Ascending aorta (tissue), 2 donors: Measurements from ENCODE around the gene ELFN1. TPM values are rescaled to one million over a fixed set of nuclear protein-coding genes. Genes with fewer than 3 reads are reported as not detected.
"Not testable (repeated sequence)": the region's sequence is repeated elsewhere in the genome, so short reads cannot be mapped to it uniquely, and the experiment has no call there.

ENCODE experiments used
- DNase-seq, 2 donors: peaks; one replicate each; pipeline ENCODE4 v3.0.0-alpha.2; 2019; ENCODE audit warnings: low spot score in 2 of 2
- H3K27ac ChIP-seq, 2 donors: fragments of 200-600 bp; sonication (generic); one replicate each; pipeline ENCODE4 v1.5.1; 2016 to 2017; ENCODE audit warnings: mild to moderate bottlenecking in 1 of 2
- H3K27me3 ChIP-seq: fragments of 200-600 bp; sonication (generic); one replicate; pipeline ENCODE4 v1.5.1; 2017
- H3K36me3 ChIP-seq, 2 donors: fragments of 200-600 bp; sonication (generic); one replicate each; pipeline ENCODE4 v1.5.1; 2016
- H3K4me1 ChIP-seq, 2 donors: fragments of 200-600 bp; sonication (generic); one replicate each; pipeline ENCODE4 v1.5.1; 2016 to 2017; ENCODE audit warnings: mild to moderate bottlenecking in 1 of 2
- H3K4me3 ChIP-seq, 2 donors: fragments of 200-600 bp; sonication (generic); one replicate each; pipeline ENCODE4 v1.5.1; 2016 to 2017; ENCODE audit warnings: mild to moderate bottlenecking in 1 of 2
- H3K9me3 ChIP-seq, 2 donors: fragments of 200-600 bp; sonication (generic); one replicate each; pipeline ENCODE4 v1.5.1; 2016
- CTCF ChIP-seq, 3 experiments: fragments of 200-600 bp in 2 of 3; fragments of 450-650 bp in 1 of 3; sonication (generic) in 2 of 3; IDR thresholded peaks; one replicate each; pipeline ENCODE4 v1.5.1; 2016 to 2019; ENCODE audit warnings: antibody characterized with exemption in 3 of 3, mild to moderate bottlenecking in 1 of 3, moderate library complexity in 1 of 3
- intact Hi-C: fragments of 100-400 bp; cut with DNase I; formaldehyde crosslinking; loops from one replicate; pipeline ENCODE4 v1.15.1; 2023
- total RNA-seq: library from RNA; depleted of rRNA; stranded (reverse); fragments of >200 nt; gene quantifications from one replicate; pipeline ENCODE4 v1.1.0, GENCODE V29; 2016

ELFN1 gene
- total RNA-seq, 1 donor from 2014 or later, result 7.3 TPM

DNA sequence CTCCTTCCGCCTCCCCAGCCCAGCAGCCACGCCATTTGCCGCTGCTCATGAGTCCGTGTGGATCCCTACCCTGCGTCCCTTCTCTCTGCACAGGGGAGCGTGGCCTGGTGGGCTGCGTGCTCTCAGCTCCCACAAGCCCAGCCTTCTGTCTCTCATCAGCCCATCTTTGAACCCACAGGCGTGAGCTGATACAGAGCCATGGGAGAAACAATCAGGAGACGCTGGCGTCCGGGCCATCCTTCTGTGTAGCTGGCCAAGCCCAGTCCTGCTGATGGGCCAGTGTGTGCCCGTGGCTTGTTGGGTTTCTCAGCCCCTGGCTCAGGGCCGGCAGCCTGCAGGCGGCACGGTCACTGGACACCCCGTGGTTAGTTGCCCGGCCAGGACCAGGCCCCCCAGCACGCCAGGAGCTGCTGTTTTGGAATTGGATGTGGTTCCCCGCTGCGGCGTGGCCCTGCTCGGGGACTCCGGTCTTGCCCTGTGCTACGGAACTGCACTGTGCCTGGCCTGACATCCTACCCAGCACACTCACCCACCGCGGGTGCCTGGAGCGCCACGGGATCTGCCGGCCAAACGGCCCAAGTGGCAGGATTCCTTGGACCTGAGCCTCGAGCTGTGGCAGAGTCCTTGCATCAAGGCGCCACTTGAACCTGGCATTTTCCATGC, 88.9 kb downstream of the ELFN1 start:
- TF ChIP-seq CTCF (IDR thresholded peaks at IDR 0.05), result no peak
- H3K4me1 ChIP-seq, result no peaks in the 10 kb centered on the region
- no peak overlapping the region for H3K27ac ChIP-seq
- DNase-seq, result no peak
- H3K27me3 ChIP-seq, result no peaks in the 10 kb centered on the region
- H3K4me3 ChIP-seq, result no peak overlapping the region
- H3K36me3 ChIP-seq, result no peaks in the 10 kb centered on the region
- intact Hi-C loops, result no loop called here
- peaks cover 0 to 8% of the 10 kb centered on the region in 2 donors for H3K9me3 ChIP-seq

GRCh38 chr7:1761097-1761496, 91.0 kb downstream of the ELFN1 start:
- intact Hi-C loops, result no loop called here
- no peak overlapping the region for H3K27ac ChIP-seq
- H3K27me3 ChIP-seq, result no peaks in the 10 kb centered on the region
- H3K36me3 ChIP-seq, result no peaks in the 10 kb centered on the region
- no peaks in the 10 kb centered on the region for H3K4me1 ChIP-seq
- DNase-seq, result no peak
- no peak overlapping the region for H3K4me3 ChIP-seq
- TF ChIP-seq CTCF (IDR thresholded peaks at IDR 0.05), result no peak
- H3K9me3 ChIP-seq, result peaks cover 0 to 15% of the 10 kb centered on the region in 2 donors

DNA sequence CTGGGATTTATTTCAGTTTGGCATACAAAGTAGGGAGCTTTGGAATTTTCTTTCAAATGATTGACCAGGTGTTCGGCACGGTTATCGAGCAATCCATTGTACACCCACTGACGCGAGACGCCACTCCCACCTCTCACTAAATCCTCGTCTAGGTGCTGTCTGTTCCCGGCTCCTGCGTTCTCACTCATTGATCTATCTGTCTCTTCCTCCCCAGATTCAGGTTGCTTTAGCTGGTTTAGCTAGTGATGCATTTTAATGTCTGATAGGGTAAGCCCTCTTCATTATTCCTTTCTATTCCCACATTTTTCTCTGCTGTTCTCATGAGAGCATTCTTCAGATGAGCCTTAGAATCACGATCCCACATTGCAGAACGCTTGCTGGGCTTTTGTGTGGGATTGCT, 91.7 kb downstream of the ELFN1 start:
- no peaks in the 10 kb centered on the region for H3K36me3 ChIP-seq
- H3K4me3 ChIP-seq, result no peak overlapping the region
- H3K27me3 ChIP-seq, result no peaks in the 10 kb centered on the region
- peaks cover 0 to 15% of the 10 kb centered on the region in 2 donors for H3K9me3 ChIP-seq
- intact Hi-C loops, result no loop called here
- H3K4me1 ChIP-seq, result no peaks in the 10 kb centered on the region
- DNase-seq, result no peak
- no peak overlapping the region for H3K27ac ChIP-seq
- no peak for TF ChIP-seq CTCF (IDR thresholded peaks at IDR 0.05)

DNA sequence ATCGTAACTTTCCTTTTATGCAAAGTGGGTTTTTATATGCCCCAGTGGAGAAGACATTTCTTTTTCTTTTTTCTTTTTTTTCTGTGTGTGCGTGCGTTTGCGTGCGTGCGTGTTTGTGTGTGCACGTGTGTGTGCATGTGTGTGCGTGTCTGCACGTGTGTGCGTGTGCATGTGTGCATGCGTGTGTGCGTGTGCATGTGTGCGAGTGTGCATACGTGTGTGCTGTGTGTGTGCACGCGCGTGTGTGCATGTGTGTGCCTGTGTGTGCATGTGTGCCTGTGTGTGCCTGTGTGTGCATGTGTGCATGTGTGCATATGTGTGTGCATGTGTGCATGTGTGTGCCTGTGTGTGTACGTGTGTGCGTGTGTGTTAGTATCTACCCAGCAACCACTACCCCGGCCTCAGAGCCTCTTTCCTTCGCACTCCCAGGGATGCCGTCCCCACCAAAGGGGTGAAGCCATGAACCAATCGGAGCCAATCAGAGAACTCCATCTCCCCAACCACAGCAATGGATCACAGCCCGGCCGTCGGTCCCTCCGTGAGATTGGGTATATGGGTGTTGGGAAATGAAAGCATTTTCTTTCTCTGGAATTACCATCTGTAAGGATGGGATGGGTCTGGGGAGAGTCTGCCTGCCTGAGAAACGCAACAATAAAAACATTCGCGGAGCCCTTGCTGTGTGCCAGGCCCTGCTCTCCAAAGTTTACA, 92.3 kb downstream of the ELFN1 start:
- no peaks in the 10 kb centered on the region for H3K27me3 ChIP-seq
- H3K4me1 ChIP-seq, result no peaks in the 10 kb centered on the region
- DNase-seq, result no peak
- no peak overlapping the region for H3K27ac ChIP-seq
- intact Hi-C loops, result no loop called here
- no peak overlapping the region for H3K4me3 ChIP-seq
- no peak for TF ChIP-seq CTCF (IDR thresholded peaks at IDR 0.05)
- H3K36me3 ChIP-seq, result no peaks in the 10 kb centered on the region
- H3K9me3 ChIP-seq, result peaks cover 0 to 15% of the 10 kb centered on the region in 2 donors

DNA sequence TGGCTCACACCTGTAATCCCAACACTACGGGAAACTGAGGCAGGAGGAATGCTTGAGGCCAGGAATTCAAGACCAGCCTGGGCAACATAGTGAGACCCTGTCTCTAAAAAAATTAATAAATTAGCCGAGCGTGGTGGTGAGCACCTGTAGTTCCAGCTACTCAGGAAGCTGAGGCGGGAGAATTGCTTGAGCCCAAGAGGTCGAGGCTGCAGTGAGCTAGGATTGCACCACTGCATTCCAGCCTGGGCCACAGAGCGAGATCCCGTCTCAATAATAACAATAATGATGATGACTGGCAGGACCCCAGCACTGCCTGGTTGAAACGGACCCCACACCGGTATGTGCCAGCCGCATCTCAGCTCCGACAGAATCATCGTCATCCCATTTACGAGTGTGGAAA, 93.0 kb downstream of the ELFN1 start:
- H3K4me1 ChIP-seq, result no peaks in the 10 kb centered on the region
- no peak for TF ChIP-seq CTCF (IDR thresholded peaks at IDR 0.05)

GRCh38 chr7:1763911-1764310, 93.8 kb downstream of the ELFN1 start:
- H3K4me1 ChIP-seq, H3K27ac ChIP-seq, H3K27me3 ChIP-seq, DNase-seq, H3K36me3 ChIP-seq, H3K4me3 ChIP-seq, intact Hi-C loops: not testable (repeated sequence)
- H3K9me3 ChIP-seq, result peaks cover 0 to 15% of the 10 kb centered on the region in 2 donors

More for the DNA sequence above, 93.0 kb downstream of the ELFN1 start:
- no peaks in the 10 kb centered on the region for H3K36me3 ChIP-seq
- H3K27me3 ChIP-seq, result no peaks in the 10 kb centered on the region
- H3K4me3 ChIP-seq, result no peak overlapping the region
- intact Hi-C loops, result no loop called here
- H3K9me3 ChIP-seq, result peaks cover 0 to 15% of the 10 kb centered on the region in 2 donors
- DNase-seq, result no peak
- H3K27ac ChIP-seq, result no peak overlapping the region
